NCI-H748 (cell line): Measurements from ENCODE around the gene CCDC97.

Experiments used
- DNase-seq: peaks from one replicate; lab custom pipeline; 2025; ENCODE audit not compliant: unreplicated experiment; lab: John Stamatoyannopoulos, UW

Gene CCDC97

DNA sequence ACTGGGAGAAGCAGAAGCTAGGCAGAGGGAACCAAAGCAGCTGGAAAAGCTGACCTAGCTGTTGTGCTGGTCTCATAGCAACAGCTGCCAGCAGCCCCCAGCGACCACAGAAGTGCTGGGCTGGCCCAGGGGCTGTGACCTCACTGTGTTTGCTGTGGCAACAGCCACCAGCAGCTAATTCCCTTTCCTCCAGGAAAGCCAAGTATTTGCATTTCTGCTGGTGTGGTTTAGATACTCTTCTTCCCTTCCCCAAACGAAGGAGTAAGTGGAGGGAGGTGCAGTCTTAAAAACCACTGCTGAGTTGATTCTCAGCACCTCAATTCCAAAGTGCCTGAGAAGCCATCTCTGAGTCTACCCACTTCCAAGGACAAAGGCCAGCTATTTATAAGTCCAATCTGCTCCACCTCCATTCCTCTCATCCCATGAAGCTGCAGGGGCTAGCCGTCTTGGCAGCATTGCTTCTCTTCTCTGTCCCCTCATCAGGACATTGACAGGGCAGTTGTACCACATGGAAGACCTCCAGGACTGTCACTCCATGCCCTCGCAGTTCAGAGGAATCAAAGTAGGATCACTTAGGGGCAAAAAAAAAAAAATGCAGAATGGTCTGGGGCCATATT is 11.5 kb upstream of the CCDC97 start:
- peak; percentile 27 for DNase-seq

DNA sequence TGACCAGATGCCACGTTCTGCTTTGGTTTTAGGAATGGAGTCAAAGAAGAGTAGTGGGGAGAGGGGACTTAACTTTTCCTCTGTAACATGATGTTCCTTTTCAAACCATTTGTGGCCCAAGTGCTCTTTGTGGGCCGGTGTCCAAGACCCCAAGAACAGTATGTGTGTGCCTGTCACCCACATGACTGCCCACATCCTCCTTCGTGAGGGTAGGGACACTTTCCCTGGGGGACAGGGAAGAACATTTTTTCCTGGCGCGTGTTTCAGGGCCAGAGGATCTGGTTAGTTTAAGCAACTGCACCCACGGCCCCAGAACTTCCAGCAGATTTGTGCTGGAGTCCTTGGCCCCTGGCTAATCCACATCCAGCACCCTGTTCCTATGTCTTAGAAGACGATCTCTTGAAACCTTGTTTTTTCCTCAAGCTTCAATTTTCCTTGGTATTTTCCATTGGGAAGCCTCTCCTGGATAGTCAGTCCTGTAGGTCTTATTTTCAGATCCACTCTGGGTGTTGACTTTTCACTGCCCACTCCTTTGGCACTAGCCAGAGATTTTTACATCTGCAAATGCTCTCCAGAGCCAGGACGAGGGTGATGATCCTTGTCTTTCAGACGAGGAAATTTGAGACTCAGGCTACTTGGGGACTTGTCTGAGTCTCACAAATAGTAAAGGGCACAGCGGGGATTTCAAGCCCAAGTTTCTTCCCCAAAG is 10.8 kb upstream of the CCDC97 start:
- DNase-seq: no peak

DNA sequence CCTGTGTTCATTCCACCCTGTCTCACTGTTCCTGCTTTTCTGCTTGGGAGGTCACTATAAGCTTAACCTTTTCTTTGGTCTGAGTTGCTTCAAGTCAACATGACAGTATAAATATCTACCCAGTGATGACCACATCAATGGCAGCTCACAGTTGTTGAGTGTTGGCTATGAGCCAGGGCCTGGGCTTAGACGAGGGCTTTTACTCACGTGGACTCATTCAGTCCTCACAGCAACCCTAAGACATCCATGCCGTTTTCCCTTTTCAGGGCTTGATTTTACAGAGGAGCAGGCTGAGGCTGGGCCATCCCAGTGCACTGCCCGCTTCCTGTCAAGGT is 10.2 kb upstream of the CCDC97 start:
- no peak for DNase-seq

- no peak for DNase-seq
Observed at GRCh38 chr19:41300555-41300954, 9.4 kb upstream of the CCDC97 start.

- no peak for DNase-seq
Observed at GRCh38 chr19:41302624-41303351, 7.2 kb upstream of the CCDC97 start.

DNA sequence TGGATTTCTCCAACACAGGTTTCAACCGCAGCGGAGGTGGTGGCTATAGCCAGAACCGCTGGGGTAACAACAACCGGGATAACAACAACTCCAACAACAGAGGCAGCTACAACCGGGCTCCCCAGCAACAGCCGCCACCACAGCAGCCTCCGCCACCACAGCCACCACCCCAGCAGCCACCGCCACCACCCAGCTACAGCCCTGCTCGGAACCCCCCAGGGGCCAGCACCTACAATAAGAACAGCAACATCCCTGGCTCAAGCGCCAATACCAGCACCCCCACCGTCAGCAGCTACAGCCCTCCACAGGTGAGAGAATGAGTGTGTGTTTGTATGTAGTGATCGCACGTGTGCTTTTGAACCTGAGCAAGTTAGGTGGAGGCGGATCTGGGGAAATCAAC is 6.0 kb upstream of the CCDC97 start:
- DNase-seq: no peak

DNA sequence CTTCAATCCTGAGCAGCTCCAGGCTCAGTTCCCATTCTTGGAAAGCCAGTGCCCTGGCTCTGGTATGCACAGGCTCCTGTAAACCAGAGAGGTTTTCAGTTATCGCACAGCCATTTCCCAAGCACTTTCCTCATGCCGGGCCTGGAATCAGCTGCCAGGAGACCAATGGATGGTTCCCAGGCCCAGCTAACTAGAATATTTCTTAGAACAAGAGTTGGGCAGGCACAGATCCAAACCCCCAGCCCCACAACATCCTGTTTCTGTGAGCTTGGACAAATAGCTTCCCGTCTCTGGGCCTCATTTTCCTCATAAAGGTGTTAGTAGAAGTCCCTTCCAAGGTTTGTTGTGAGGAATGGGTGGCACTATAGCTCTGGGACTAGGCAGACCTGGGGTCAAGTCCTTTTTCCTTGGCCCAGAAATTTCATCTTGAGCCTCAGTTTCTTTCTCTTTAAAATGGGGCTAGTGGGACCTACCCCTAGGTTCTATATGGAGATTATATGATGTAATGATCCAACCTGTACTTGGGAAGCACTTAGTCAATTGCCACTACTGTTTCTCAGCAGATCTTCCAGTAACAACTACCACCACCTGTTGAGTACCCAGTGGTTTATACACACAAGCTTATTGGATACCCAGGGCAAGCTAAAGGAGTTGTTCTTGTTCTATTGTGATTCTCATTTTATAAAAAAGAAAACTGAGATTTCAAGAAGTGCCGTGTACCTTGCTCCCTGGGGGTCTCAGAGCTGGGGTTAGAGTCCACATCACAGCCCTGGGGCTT is 5.1 kb upstream of the CCDC97 start:
- DNase-seq: no peak

- no peak for DNase-seq
Observed at GRCh38 chr19:41305927-41306793, 3.8 kb upstream of the CCDC97 start.

GRCh38 chr19:41307090-41307875 is 2.7 kb upstream of the CCDC97 start:
- no peak for DNase-seq

DNA sequence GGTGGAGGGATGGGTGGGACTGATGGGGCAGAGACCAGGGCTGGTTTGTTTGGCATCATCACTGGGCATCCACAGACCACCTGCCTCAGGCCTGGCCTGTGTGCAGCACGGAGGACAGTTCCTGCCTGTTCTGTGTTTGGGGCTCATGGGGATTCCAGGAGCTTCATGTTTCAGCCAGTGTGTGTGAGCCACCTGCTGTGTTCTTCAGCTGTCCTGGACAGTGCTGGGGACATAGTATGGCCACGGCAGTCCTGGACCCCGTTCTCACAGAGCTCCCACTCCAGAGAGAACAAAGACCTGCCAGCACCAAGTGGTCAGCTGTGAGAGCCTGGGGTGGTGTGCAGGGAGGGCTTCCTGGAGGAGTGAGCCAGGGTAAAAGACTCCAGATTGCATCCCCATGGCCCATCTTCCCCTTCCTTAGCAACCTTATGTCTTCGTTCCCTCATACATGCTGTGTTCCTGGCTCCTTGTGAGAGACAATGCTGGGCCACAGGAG is 2.0 kb upstream of the CCDC97 start:
- DNase-seq: no peak

DNA sequence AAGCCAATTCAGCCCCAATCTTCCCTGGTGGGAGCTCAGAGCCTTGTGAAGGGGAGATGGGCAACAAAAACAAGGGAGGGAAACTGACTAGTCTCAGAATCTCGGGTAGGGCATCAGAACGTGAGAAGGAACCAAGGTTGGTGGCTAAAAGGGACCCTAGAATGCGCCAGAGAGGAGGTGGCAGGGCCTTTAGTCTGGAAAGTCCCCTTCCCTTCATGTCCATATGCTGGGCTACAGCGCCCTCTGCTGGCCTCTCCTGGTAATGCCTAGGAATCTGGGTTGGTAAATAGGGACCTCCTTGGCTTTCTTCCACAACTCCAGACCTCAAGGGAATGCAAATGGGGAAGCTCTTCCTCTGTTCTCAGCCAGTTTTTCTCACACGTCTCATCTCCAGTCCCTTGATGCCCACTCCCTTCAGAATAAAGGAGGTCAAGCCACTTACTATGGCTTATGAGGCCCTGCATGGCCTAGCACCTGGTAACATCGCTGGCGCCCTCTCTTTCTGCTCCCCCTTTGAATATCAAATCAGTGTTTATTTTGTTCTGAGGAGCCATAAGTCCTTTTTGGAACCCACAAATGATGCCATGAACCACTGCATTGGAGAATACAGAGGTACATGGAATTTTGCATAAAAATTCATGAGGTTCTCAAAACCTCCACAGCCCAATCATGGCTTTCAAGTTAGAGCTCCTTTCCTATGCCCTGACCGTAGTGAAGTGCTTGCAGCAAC is 1.4 kb upstream of the CCDC97 start:
- peak; percentile 86 for DNase-seq

GRCh38 chr19:41309180-41310032 is 566 bp upstream of the CCDC97 start:
- peak; percentile 37 for DNase-seq

DNA sequence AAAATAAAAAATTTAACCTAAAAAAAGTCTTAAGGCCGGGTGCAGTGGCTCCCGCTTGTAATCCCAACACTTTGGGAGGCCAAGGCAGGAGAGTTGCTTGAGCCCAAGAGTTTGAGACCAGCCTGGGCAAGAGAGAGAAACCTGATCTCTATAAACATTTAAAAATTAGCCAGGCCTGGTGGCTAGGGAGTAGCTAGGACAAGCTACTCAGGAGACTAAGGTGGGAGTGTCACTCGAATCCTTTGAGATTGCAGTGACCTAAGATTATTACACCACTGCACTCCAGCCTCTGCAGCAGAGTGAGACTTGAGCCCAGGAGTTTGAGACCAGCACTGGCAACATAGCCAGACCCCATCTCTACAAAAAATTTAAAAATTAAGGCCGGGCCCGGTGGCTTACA is 1.1 kb downstream of the CCDC97 start:
- no peak for DNase-seq

DNA sequence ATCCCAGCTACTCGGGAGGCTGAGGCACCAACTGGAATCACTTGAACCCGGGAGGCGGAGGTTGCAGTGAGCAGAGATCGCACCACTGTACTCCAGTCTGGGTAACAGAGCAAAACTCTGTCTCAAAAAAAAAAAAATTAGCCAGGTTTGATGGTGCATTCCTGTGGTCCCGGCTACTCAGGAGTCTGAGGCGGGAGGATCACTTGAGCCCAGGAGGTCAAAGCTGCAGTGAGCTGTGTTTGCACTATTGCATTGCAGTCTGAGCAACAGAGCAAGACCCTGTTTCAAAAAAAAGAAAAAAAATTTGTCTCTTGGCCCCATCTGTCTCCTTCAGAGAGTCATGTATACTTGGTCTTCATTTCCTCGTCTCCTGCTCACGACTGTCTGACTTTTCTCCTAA is 1.6 kb downstream of the CCDC97 start:
- DNase-seq: no peak

- no peak for DNase-seq
Observed at GRCh38 chr19:41316306-41316920, 6.4 kb downstream of the CCDC97 start.

- DNase-seq: no peak
Observed at GRCh38 chr19:41318696-41319499, 8.9 kb downstream of the CCDC97 start.
